Hepatocyte (in vitro differentiated cells): Measurements from ENCODE around the gene DPPA4. TPM values are rescaled to one million over a fixed set of nuclear protein-coding genes. Genes with fewer than 3 reads are reported as not detected.
"Not testable (repeated sequence)": the region's sequence is repeated elsewhere in the genome, so short reads cannot be mapped to it uniquely, and the experiment has no call there.

Experiments used
- DNase-seq: peaks from one replicate; pipeline ENCODE4 v3.0.0-alpha.2; 2016; ENCODE audit warnings: low spot score
- H2AFZ ChIP-seq: fragments of 200-600 bp; sonication (generic); 2 replicates; pipeline ENCODE4 v1.6.0; 2016; ENCODE audit warnings: antibody characterized with exemption, mild to moderate bottlenecking
- H3K27ac ChIP-seq: fragments of 200-600 bp; sonication (generic); 2 replicates; pipeline ENCODE4 v1.5.1; 2016; ENCODE audit warnings: mild to moderate bottlenecking
- H3K27me3 ChIP-seq: fragments of 200-600 bp; sonication (generic); 2 replicates; pipeline ENCODE4 v1.6.1; 2016
- H3K36me3 ChIP-seq: fragments of 200-600 bp; sonication (generic); replicated peaks from 2 replicates; pipeline ENCODE4 v1.5.1; 2016; ENCODE audit warnings: low read depth; ENCODE audit not compliant: insufficient read depth
- H3K4me1 ChIP-seq: fragments of 200-600 bp; sonication (generic); 2 replicates; pipeline ENCODE4 v1.5.1; 2016; ENCODE audit warnings: mild to moderate bottlenecking, moderate library complexity; ENCODE audit not compliant: insufficient read depth
- H3K4me2 ChIP-seq: fragments of 200-600 bp; sonication (generic); 2 replicates; pipeline ENCODE4 v1.6.0; 2016
- H3K4me3 ChIP-seq: fragments of 200-600 bp; sonication (generic); 2 replicates; pipeline ENCODE4 v1.5.1; 2016; ENCODE audit warnings: mild to moderate bottlenecking
- H3K79me2 ChIP-seq: fragments of 200-600 bp; sonication (generic); 2 replicates; pipeline ENCODE4 v1.6.0; 2017; ENCODE audit warnings: mild to moderate bottlenecking
- H3K9me2 ChIP-seq: fragments of 200-600 bp; sonication (generic); replicated peaks from 2 replicates; pipeline ENCODE4 v1.6.0; 2017; ENCODE audit warnings: mild to moderate bottlenecking; ENCODE audit not compliant: insufficient read depth
- H3K9me3 ChIP-seq: fragments of 200-600 bp; sonication (generic); 2 replicates; pipeline ENCODE4 v1.5.1; 2016; ENCODE audit warnings: low read depth, mild to moderate bottlenecking
- H4K20me1 ChIP-seq: fragments of 200-600 bp; sonication (generic); 2 replicates; pipeline ENCODE4 v1.6.0; 2016; ENCODE audit warnings: mild to moderate bottlenecking; ENCODE audit not compliant: insufficient read depth, poor library complexity, severe bottlenecking
- EZH2 ChIP-seq: fragments of 200-600 bp; sonication (generic); IDR thresholded peaks from 2 replicates; pipeline ENCODE4 v1.6.1; 2016; ENCODE audit warnings: antibody characterized with exemption, mild to moderate bottlenecking, borderline replicate concordance
- EZH2phosphoT487 ChIP-seq: fragments of 200-600 bp; sonication (generic); IDR thresholded peaks from one replicate; pipeline ENCODE4 v1.6.1; 2018; ENCODE audit warnings: antibody characterized with exemption, mild to moderate bottlenecking, low read depth, moderate library complexity; ENCODE audit not compliant: unreplicated experiment, severe bottlenecking
- WGBS: methylation state at CpG from one replicate; pipeline ENCODE4 v1.1.6; 2016; ENCODE audit warnings: low lambda C conversion rate; ENCODE audit errors: missing lambda C conversion rate; 5-methylcytosine and 5-hydroxymethylcytosine counted together
- polyA plus RNA-seq: library from polyadenylated mRNA; unstranded; fragments of >200 nt; fragmentation: Nextera tagmentation; extraction: Ambion mirVana; gene quantifications from 2 replicates; pipeline ENCODE4 v1.2.1, GENCODE V29; 2016
- total RNA-seq: library from RNA; depleted of rRNA; stranded (reverse); fragments of >200 nt; gene quantifications from 2 replicates; pipeline ENCODE4 v1.2.3, GENCODE V29; 2014
- TF ChIP-seq, protein P1 (sequence below): fragments of 200-600 bp; sonication (generic); IDR thresholded peaks from 2 replicates; pipeline ENCODE4 v1.5.1; 2016; ENCODE audit warnings: antibody characterized with exemption, mild to moderate bottlenecking; ENCODE audit not compliant: poor library complexity

DPPA4 gene
- total and polyA plus RNA-seq, 2 experiments from 2014 or later = 4.3 to 11.4 TPM

- Histone ChIP-seq H4K20me1 (no peaks in the 10 kb centered on the region), H3K9me2 (no peaks in the 10 kb centered on the region), H3K4me2 (no peak overlapping the region), H3K27ac (no peak overlapping the region), H3K4me1 (no peaks in the 10 kb centered on the region), H3K36me3 (no peaks in the 10 kb centered on the region), H2AFZ (no peak overlapping the region), H3K27me3 (no peaks in the 10 kb centered on the region), H3K9me3 (no peaks in the 10 kb centered on the region), H3K4me3 (no peak overlapping the region), H3K79me2 (no peaks in the 10 kb centered on the region)
- no peak for DNase-seq
- TF ChIP-seq, protein P1, sequence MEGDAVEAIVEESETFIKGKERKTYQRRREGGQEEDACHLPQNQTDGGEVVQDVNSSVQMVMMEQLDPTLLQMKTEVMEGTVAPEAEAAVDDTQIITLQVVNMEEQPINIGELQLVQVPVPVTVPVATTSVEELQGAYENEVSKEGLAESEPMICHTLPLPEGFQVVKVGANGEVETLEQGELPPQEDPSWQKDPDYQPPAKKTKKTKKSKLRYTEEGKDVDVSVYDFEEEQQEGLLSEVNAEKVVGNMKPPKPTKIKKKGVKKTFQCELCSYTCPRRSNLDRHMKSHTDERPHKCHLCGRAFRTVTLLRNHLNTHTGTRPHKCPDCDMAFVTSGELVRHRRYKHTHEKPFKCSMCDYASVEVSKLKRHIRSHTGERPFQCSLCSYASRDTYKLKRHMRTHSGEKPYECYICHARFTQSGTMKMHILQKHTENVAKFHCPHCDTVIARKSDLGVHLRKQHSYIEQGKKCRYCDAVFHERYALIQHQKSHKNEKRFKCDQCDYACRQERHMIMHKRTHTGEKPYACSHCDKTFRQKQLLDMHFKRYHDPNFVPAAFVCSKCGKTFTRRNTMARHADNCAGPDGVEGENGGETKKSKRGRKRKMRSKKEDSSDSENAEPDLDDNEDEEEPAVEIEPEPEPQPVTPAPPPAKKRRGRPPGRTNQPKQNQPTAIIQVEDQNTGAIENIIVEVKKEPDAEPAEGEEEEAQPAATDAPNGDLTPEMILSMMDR = no peak
- TF ChIP-seq EZH2 = no peak
- TF ChIP-seq EZH2phosphoT487 = no peak
- WGBS = 72% methylated on average over 7 of the region's 7 CpGs
Measured at GRCh38 chr3:109382588-109382987, 45.2 kb upstream of the DPPA4 start.

GRCh38 chr3:109375975-109376374, 38.6 kb upstream of the DPPA4 start:
- TF ChIP-seq, protein P1 = no peak
- no peak for TF ChIP-seq EZH2phosphoT487
- no peak for TF ChIP-seq EZH2
- no peak overlapping the region for H2AFZ ChIP-seq
- H3K4me1 ChIP-seq = no peaks in the 10 kb centered on the region
- no peaks in the 10 kb centered on the region for H3K79me2 ChIP-seq
- H3K4me3 ChIP-seq = no peak overlapping the region
- no peaks in the 10 kb centered on the region for H3K27me3 ChIP-seq
- no peak overlapping the region for H3K4me2 ChIP-seq
- no peak for DNase-seq
- 84% methylated on average over 3 of the region's 3 CpGs for WGBS
- no peaks in the 10 kb centered on the region for H4K20me1 ChIP-seq
- H3K9me3 ChIP-seq = no peaks in the 10 kb centered on the region
- H3K27ac ChIP-seq = no peak overlapping the region
- H3K9me2 ChIP-seq = no peaks in the 10 kb centered on the region
- no peaks in the 10 kb centered on the region for H3K36me3 ChIP-seq

DNA sequence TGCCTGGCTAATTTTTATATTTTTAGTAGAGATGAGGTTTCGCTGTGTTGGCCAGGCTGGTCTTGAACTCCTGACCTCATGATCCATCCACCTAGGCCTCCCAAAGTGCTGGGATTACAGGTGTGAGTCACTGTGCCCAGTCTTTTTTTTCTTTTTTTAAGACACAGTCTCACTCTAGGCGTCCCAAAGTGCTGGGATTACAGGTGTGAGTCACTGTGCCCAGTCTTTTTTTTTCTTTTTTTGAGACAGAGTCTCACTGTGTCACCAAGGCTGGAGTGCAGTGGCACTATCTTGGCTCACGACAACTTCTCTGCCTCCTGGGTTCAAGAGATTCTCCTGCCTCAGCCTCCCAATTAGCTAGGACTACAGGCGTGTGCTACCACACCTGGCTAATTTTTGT, 37.1 kb upstream of the DPPA4 start:
- H3K4me2 ChIP-seq, H3K27ac ChIP-seq, H2AFZ ChIP-seq, DNase-seq, H3K9me3 ChIP-seq, H3K4me3 ChIP-seq, H4K20me1 ChIP-seq, H3K4me1 ChIP-seq, H3K79me2 ChIP-seq, H3K9me2 ChIP-seq, H3K27me3 ChIP-seq, H3K36me3 ChIP-seq: not testable (repeated sequence)
- WGBS = 92% methylated on average over 4 of the region's 4 CpGs

GRCh38 chr3:109373933-109374332, 36.6 kb upstream of the DPPA4 start:
- Histone ChIP-seq H3K27ac (no peak overlapping the region), H3K9me2 (no peaks in the 10 kb centered on the region), H3K9me3 (no peaks in the 10 kb centered on the region), H3K79me2 (no peaks in the 10 kb centered on the region), H3K36me3 (no peaks in the 10 kb centered on the region), H2AFZ (no peak overlapping the region), H4K20me1 (no peaks in the 10 kb centered on the region), H3K4me2 (no peak overlapping the region), H3K27me3 (no peaks in the 10 kb centered on the region), H3K4me3 (no peak overlapping the region), H3K4me1 (no peaks in the 10 kb centered on the region)
- DNase-seq = no peak
- WGBS = 88% methylated on average over 2 of the region's 2 CpGs
- TF ChIP-seq EZH2phosphoT487 (no peak), EZH2 (no peak)
- TF ChIP-seq, protein P1 = no peak
